ENCODE data around the gene RAP1GDS1. TPM values are rescaled to one million over a fixed set of nuclear protein-coding genes. Genes with fewer than 3 reads are reported as not detected.

The RAP1GDS1 gene
- total and polyA plus RNA-seq, 2 of the 13 experiments (the other 11 are each of a cell fraction or from before 2014, with no cell fraction given) = 19.3 to 42.5 TPM

GRCh38 chr4:98261405-98262291 lies 464 bp downstream of the RAP1GDS1 start (continued):
- TF ChIP-seq PTBP1 (IDR thresholded peaks at IDR 0.05; ENCODE audit: low read depth, low read length, poor library complexity, severe bottlenecking) = no peak
- no peak for TF ChIP-seq ZNF615 (CRISPR knock-in tag; IDR thresholded peaks at IDR 0.05; ENCODE audit: borderline replicate concordance)
- peak; percentile 24 for TF ChIP-seq KMT2B (CRISPR knock-in tag; IDR thresholded peaks at IDR 0.05)
- no peak for TF ChIP-seq ZNF296 (CRISPR knock-in tag; conservative IDR thresholded peaks at IDR 0.05)
- no peak for TF ChIP-seq HMGA1 (CRISPR knock-in tag; conservative IDR thresholded peaks at IDR 0.05)
- TF ChIP-seq SP4 (CRISPR knock-in tag; IDR thresholded peaks at IDR 0.05) = no peak
- TF ChIP-seq GFI1 (CRISPR knock-in tag; IDR thresholded peaks at IDR 0.05; ENCODE audit: borderline replicate concordance) = peak; percentile 60; the same call in 1 of the 2 replicates
- no peak for TF ChIP-seq ZNF234 (CRISPR knock-in tag; conservative IDR thresholded peaks at IDR 0.05)
- 0 out of 2 replicates have a peak, but pooled peaks have one; percentile 7 for TF ChIP-seq ZMAT3 (CRISPR knock-in tag; conservative IDR thresholded peaks at IDR 0.05)
- no peak for TF ChIP-seq RBAK (CRISPR knock-in tag; IDR thresholded peaks at IDR 0.05)
- no peak for TF ChIP-seq SCMH1 (CRISPR knock-in tag; IDR thresholded peaks at IDR 0.05; ENCODE audit: borderline replicate concordance)
- no peak for TF ChIP-seq ZNF720 (CRISPR knock-in tag; IDR thresholded peaks at IDR 0.05)
- no peak; the same call in 1 of the 2 replicates for TF ChIP-seq CCDC6 (CRISPR knock-in tag; IDR thresholded peaks at IDR 0.05)
- no peak for TF ChIP-seq ZMYM3 (CRISPR knock-in tag; IDR thresholded peaks at IDR 0.05)
- TF ChIP-seq ZNF639 (CRISPR knock-in tag; conservative IDR thresholded peaks at IDR 0.05) = no peak
- peak; percentile 25; the same call in 1 of the 2 replicates for TF ChIP-seq MEIS1 (CRISPR knock-in tag; IDR thresholded peaks at IDR 0.05; ENCODE audit: borderline replicate concordance)
- TF ChIP-seq, protein P1, sequence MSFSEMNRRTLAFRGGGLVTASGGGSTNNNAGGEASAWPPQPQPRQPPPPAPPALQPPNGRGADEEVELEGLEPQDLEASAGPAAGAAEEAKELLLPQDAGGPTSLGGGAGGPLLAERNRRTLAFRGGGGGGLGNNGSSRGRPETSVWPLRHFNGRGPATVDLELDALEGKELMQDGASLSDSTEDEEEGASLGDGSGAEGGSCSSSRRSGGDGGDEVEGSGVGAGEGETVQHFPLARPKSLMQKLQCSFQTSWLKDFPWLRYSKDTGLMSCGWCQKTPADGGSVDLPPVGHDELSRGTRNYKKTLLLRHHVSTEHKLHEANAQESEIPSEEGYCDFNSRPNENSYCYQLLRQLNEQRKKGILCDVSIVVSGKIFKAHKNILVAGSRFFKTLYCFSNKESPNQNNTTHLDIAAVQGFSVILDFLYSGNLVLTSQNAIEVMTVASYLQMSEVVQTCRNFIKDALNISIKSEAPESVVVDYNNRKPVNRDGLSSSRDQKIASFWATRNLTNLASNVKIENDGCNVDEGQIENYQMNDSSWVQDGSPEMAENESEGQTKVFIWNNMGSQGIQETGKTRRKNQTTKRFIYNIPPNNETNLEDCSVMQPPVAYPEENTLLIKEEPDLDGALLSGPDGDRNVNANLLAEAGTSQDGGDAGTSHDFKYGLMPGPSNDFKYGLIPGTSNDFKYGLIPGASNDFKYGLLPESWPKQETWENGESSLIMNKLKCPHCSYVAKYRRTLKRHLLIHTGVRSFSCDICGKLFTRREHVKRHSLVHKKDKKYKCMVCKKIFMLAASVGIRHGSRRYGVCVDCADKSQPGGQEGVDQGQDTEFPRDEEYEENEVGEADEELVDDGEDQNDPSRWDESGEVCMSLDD (CRISPR knock-in tag; IDR thresholded peaks at IDR 0.05; ENCODE audit: borderline replicate concordance) = no peak
- TF ChIP-seq ZNF460 (CRISPR knock-in tag; IDR thresholded peaks at IDR 0.05; ENCODE audit: borderline replicate concordance) = no peak
- no peak for TF ChIP-seq ZNF558 (CRISPR knock-in tag; IDR thresholded peaks at IDR 0.05; ENCODE audit: borderline replicate concordance)
- no peak for TF ChIP-seq HIVEP1 (CRISPR knock-in tag; IDR thresholded peaks at IDR 0.05)
- no peak for TF ChIP-seq NONO (IDR thresholded peaks at IDR 0.05)
- 0 out of 2 replicates have a peak, but pooled peaks have one; percentile 31 for TF ChIP-seq NONO (CRISPR knock-in tag; conservative IDR thresholded peaks at IDR 0.05)

All from HepG2 (cell line).